Brain microvascular endothelial cell (primary cell): Measurements from ENCODE around the gene ZNF576.
"Not testable (repeated sequence)": the region's sequence is repeated elsewhere in the genome, so short reads cannot be mapped to it uniquely, and the experiment has no call there.

Source experiments
- DNase-seq: peaks from one replicate; pipeline ENCODE4 v3.0.0-alpha.2; 2020
- H3K27ac ChIP-seq: fragments of 250-450 bp; sonication (Bioruptor Pico); 2 replicates; pipeline ENCODE4 v1.5.1; 2020; ENCODE audit warnings: mild to moderate bottlenecking, moderate library complexity
- H3K27me3 ChIP-seq: fragments of 250-450 bp; sonication (Bioruptor Pico); replicated peaks from 2 replicates; pipeline ENCODE4 v1.5.1; 2020; ENCODE audit warnings: mild to moderate bottlenecking
- H3K36me3 ChIP-seq: fragments of 250-450 bp; sonication (Bioruptor Pico); replicated peaks from 2 replicates; pipeline ENCODE4 v1.5.1; 2020; ENCODE audit warnings: mild to moderate bottlenecking
- H3K4me3 ChIP-seq: 2 replicates; pipeline ENCODE4 v1.5.1; 2011; ENCODE audit warnings: low read depth, mild to moderate bottlenecking, control low read depth, low read length, moderate library complexity
- CTCF ChIP-seq: IDR thresholded peaks from 2 replicates; pipeline ENCODE4 v1.5.1; 2011; ENCODE audit warnings: low read depth, mild to moderate bottlenecking, moderate library complexity, low read length, control low read depth, inconsistent platforms; ENCODE audit errors: missing control alignments
- in situ Hi-C: cut with HindIII; loops from 2 replicates; pipeline ENCODE4 v1.10.0; 2017; ENCODE audit warnings: low sequenced_read_pairs, low pct_ligation_motif_present

The ZNF576 gene

DNA sequence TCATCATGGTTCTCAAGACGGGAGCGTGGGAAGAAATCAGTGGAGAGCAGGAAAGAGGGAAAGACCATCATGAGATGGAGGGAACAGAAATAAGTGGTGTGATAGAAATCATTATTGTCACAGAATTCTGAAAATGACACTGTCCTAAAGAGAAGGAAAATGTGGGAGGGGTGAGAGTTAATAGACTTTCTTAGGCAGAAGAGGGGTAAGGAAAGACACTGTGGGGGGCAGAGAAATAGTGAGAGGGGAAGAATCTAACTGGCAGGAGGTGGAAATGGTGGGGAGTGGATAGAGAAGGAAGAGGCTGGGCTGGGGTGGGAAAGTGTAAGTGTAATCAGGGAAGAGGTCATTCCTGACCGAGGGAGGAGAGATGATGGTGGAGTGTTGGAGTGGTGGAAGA, 17.6 kb upstream of the ZNF576 start:
- in situ Hi-C loops = no loop called here
- DNase-seq = no peak
- H3K27me3 ChIP-seq = no peaks in the 10 kb centered on the region

DNA sequence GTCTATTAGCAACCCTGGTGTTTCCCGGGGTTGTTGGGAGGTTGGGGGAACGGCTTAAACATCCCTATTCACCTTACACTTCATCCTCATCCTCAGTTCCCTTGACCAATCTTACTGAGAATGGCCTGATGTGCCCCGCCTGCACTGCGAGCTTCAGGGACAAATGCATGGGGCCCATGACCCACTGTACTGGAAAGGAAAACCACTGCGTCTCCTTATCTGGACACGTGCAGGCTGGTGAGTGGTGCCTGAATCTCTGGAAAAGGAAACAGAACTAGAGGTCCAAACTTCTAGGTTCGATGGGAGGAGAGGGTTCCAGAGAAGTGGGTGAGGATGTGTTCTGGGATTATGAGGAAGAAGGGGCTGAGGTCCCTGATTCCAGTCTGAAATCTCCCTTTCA, 14.9 kb upstream of the ZNF576 start:
- no peak overlapping the region for H3K4me3 ChIP-seq

More for the DNA sequence above, 17.6 kb upstream of the ZNF576 start:
- no peak overlapping the region for H3K27ac ChIP-seq
- no peak for TF ChIP-seq CTCF
- H3K36me3 ChIP-seq = no peaks in the 10 kb centered on the region
- no peak overlapping the region for H3K4me3 ChIP-seq

DNA sequence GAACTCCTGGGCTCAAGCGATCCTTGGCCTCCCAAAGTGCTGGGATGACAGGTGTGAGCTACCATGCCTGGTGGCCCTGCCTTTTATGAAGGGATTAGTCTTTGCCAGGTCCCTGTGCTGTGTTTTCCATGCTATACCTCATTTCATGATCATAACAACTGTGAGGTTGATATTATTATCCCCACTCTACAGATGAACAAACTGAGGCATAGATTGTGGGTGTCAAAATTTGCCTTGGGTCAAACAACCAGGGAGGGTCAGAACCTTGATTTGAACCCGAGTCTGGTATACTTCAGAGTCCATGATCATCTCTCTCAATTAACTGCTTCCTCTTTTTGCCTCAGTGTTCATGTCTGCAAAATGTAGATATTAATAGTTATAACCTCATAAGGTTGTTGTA, 13.9 kb upstream of the ZNF576 start:
- H3K4me3 ChIP-seq = no peak overlapping the region
- no peaks in the 10 kb centered on the region for H3K27me3 ChIP-seq
- DNase-seq = no peak
- in situ Hi-C loops = no loop called here
- H3K36me3 ChIP-seq = peaks cover 5% of the 10 kb centered on the region
- no peak overlapping the region for H3K27ac ChIP-seq
- TF ChIP-seq CTCF = no peak

More for the DNA sequence above, 14.9 kb upstream of the ZNF576 start:
- H3K27me3 ChIP-seq = no peaks in the 10 kb centered on the region
- DNase-seq = no peak
- H3K27ac ChIP-seq = no peak overlapping the region
- in situ Hi-C loops = no loop called here
- H3K36me3 ChIP-seq = peaks cover 2% of the 10 kb centered on the region
- no peak for TF ChIP-seq CTCF

- DNase-seq = no peak
- in situ Hi-C loops = no loop called here
- no peak for TF ChIP-seq CTCF
- Histone ChIP-seq H3K36me3 (peaks cover 8% of the 10 kb centered on the region), H3K4me3 (no peak overlapping the region), H3K27me3 (no peaks in the 10 kb centered on the region), H3K27ac (no peak overlapping the region)
These were observed 11.9 kb upstream of the ZNF576 start for GRCh38 chr19:43584484-43584883.

GRCh38 chr19:43586346-43586745, 10.0 kb upstream of the ZNF576 start:
- no peak for TF ChIP-seq CTCF
- peaks cover 10% of the 10 kb centered on the region for H3K36me3 ChIP-seq
- DNase-seq = no peak
- H3K27me3 ChIP-seq = no peaks in the 10 kb centered on the region
- H3K27ac ChIP-seq = no peak overlapping the region
- in situ Hi-C loops = no loop called here
- no peak overlapping the region for H3K4me3 ChIP-seq

DNA sequence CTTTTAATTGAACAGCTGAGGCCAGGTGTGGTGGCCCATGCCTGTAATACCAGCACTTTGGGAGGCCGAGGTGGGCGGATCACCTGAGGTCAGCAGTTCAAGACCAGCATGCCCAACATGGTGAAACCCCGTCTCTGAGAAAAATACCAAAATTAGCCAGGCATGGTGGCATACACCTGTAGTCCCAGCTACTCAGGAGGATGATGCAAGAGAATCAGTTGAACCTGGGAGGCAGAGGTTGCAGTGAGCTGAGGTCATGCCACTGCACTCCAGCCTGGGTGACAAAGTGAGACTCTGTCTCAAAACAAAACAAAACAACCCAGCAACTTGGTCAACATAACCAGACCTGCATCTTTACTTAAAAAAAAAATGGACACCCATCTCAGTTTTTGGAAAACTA, 9.4 kb upstream of the ZNF576 start:
- H3K27ac ChIP-seq, in situ Hi-C loops, H3K4me3 ChIP-seq, DNase-seq, H3K27me3 ChIP-seq: not testable (repeated sequence)
- peaks cover 11% of the 10 kb centered on the region for H3K36me3 ChIP-seq
